Measurements from ENCODE around the gene CYB561A3.

Gene CYB561A3

DNA sequence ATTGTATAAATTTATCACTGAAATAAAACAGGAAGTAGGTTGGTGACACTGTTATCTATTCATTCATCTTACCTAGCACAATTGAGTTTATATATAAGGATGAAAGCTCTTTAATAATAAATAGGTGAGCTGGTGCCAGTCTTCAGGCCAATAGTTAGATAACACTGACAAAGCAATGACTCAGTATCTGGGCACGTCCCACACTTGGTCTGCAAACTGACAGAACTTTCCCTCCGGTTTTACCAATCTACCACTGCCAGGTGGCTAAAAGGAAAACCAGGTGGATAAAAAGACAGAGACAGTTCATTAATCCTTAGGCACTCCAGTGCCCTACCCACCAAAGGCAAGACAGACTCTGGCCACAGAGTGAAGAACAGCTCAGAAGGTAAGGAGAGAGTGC, 46.4 kb downstream of the CYB561A3 start:
- no peak for TF ChIP-seq CTCF (IDR thresholded peaks at IDR 0.05)

- TF ChIP-seq CTCF (IDR thresholded peaks at IDR 0.05), result no peak
Measured at GRCh38 chr11:61310749-61311148, 50.9 kb downstream of the CYB561A3 start.

DNA sequence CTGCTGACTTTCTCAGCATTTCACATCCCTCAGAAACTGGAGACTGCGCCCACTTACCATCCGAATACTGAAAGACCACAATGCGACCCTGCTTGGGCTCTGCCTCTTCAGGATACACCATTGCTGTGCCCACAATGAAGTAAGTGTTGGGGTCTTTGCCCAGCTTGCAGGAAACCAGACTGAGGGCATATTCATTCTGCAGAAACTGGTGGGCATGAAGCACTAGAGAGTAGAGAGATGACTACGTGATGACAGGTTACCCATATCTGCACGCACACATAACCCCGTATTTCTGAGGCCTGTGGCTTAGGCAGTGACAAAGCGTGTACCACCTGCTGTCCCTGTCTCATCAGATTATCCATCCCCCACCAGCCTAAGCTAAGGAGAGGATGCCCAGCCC, 51.9 kb downstream of the CYB561A3 start:
- TF ChIP-seq CTCF (IDR thresholded peaks at IDR 0.05), result no peak

DNA sequence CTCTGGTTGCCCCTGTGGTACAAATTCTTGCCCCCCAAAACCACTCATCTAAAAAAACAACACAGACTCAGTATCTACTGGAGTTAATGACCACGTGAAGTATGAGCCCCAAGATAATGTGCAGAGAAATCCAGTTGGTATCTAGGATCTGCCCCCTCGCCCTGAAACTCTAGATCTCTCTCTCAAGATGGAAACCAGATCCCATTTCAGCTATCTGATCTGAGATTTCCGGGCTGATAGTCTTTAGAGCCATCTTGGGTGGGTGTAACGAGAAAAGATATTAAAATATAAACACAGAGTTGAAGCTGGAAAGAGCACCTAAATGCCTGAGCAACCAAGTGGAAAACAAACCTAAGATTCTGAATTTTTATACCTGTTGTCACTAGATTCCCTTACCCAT, 52.5 kb downstream of the CYB561A3 start:
- no peak for TF ChIP-seq CTCF (IDR thresholded peaks at IDR 0.05)

DNA sequence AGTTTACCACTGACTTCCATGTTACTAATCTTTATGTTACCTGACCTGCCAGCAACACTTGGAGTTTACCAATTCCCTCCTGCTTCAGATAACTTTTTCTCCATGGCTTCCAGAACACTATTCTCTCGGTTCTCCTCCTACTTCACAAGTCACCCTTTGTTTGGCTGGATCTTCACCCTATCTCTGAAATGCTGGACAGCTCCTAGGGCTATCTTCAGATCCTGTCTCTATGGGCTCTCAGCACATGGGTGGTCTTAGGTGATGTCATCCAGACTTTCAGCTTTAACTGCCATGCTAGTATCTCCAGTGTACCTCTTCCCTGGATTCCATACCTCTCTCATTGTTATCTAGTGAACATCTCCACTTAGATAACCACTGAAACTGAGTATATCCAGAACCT, 54.3 kb downstream of the CYB561A3 start:
- no peak for TF ChIP-seq CTCF (IDR thresholded peaks at IDR 0.05)

DNA sequence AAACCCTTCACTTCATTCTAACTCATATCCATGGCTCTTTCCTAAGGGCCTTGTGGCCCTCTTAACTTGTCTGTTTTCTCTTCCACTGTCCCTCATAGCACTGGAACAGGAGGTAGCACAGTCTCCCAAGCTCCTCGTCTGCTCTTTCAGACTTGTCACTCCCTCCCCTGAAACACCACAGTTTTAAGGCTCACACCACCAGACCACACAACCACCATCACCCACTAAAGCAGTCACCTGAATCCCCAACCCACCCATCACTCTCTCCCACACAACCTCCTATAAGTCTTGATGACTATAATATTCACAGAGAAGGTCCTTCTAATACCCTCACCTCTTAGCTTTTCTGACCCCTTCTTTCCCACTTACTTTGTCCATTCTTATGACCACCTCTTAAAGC, 55.5 kb downstream of the CYB561A3 start:
- no peak for TF ChIP-seq CTCF (IDR thresholded peaks at IDR 0.05)

DNA sequence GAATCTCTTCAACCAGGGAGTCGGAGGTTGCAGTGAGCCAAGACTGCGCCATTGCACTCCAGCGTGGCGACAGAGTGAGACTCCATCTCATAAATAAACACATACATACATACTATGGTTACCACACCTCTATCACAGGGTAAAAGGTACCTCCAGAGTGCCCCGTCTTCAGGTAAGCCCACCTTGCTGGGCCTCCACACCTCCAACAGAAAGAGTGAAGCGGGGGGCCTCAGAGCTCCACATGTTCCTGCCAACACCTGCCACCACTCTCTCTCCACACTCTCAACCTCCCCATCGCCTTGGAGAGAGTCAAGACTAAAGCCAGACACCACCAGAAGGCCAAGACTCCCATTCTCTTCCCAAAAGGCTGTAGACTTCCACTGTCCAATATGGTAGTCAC, 56.3 kb downstream of the CYB561A3 start:
- no peak for TF ChIP-seq CTCF (IDR thresholded peaks at IDR 0.05)

DNA sequence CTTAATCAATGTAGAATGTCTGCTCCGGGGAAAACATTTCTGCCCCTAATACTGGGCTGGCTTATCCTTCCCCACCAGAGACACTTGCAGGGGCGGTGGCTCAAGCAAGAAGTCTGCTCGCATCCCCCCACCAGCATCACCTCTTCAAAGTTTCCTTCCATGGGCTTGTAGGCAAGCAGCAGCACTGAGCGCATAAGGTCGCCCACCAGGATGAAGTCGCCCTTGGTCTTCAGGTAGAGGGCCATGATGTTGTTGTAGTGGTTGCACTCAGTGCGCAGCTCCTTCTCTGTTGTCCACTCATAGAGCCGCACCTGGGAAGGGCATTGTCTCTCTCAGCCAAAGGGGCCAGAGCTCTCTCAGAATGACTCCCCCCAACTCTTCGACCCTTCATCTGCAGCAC, 58.0 kb downstream of the CYB561A3 start:
- TF ChIP-seq CTCF (IDR thresholded peaks at IDR 0.05), result no peak

All from LNCAP (cell line).